CD4-positive, alpha-beta T cell treated with Interleukin-12 subunit alpha and Interleukin-12 subunit beta, for 1 hour (primary cell): ENCODE data around the gene TNFRSF19.
"Not testable (repeated sequence)": the region's sequence is repeated elsewhere in the genome, so short reads cannot be mapped to it uniquely, and the experiment has no call there.

Source experiments
- DNase-seq: peaks from one replicate; pipeline ENCODE4 v3.0.0-alpha.2; 2020

The TNFRSF19 gene

DNA sequence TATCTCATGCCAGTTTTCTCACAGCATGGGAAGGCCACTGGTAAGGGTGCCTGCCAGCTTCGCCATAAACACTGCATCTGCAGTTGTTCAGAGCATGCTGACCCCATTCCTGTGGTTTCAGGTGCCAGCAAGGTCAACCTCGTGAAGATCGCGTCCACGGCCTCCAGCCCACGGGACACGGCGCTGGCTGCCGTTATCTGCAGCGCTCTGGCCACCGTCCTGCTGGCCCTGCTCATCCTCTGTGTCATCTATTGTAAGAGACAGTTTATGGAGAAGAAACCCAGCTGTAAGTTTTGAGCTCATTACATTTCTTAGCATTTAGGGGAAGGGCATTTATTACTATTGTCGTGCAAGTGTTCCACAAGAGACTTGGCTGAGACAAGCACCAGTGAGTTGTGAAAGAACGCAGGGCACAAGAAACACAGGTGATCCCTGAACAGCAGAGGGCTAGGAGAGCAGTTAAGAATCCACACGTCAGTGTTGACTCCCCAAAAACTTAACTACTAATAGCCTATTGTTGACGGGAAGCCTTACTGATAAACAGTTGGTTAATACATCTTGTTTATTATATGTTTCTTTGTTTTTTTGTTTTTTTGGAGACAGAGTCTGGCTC is 88.8 kb downstream of the TNFRSF19 start:
- DNase-seq, result no peak

DNA sequence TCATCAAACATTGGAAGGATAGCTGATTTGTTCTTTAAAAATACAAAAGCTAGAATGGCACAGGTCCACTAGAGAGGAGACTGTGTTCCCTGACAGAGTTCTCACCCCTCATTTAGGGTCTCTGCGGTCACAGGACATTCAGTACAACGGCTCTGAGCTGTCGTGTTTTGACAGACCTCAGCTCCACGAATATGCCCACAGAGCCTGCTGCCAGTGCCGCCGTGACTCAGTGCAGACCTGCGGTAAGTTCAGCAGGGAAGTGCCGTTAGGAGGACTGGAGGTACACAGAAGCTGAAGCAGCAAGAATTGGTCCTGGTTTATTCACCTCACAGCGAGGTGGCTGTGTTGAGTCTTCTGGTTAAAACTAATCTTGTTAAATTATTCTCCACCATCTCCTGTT is 90.0 kb downstream of the TNFRSF19 start:
- DNase-seq, result no peak

DNA sequence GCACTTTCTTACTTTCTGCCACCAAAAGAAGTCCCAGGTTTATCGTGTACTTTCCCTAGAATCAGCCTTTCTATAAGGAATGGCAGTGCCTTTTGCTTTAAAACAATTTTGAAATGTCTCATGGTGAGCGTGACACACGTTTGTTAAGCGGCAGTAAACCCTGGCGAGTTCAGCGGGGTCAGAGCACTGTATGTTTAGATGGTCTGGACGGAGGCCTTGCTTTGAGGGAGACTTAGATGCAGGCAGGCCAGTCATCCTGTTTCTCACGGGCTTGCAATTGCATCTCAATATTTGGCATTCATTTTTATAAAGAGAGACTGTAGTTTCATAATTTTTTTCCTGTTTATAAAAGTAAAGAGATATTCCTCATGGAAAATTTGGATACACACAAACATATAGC is 96.4 kb downstream of the TNFRSF19 start:
- DNase-seq, result no peak

DNA sequence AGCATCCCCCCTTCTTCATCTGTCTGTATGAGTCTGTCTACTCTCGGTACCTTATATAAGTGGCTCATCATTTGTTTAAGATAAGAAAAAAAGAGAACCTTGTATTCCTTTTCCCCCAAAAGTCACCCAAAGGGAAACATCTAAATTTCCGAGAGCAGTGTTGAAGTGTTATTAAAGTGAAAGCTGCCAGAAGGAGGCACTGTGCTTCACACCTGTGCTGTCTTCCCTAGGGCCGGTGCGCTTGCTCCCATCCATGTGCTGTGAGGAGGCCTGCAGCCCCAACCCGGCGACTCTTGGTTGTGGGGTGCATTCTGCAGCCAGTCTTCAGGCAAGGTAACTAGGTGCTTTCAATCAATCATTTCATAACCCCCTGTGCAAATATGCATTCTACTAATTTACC is 97.5 kb downstream of the TNFRSF19 start:
- no peak for DNase-seq

DNA sequence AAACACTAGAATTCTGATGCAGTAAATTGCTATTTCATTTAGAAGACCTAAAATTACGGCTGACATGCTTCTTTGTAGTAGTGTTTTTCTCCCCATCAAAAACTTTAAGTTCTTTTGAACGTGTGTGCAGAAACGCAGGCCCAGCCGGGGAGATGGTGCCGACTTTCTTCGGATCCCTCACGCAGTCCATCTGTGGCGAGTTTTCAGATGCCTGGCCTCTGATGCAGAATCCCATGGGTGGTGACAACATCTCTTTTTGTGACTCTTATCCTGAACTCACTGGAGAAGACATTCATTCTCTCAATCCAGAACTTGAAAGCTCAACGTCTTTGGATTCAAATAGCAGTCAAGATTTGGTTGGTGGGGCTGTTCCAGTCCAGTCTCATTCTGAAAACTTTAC is 98.3 kb downstream of the TNFRSF19 start:
- no peak for DNase-seq

DNA sequence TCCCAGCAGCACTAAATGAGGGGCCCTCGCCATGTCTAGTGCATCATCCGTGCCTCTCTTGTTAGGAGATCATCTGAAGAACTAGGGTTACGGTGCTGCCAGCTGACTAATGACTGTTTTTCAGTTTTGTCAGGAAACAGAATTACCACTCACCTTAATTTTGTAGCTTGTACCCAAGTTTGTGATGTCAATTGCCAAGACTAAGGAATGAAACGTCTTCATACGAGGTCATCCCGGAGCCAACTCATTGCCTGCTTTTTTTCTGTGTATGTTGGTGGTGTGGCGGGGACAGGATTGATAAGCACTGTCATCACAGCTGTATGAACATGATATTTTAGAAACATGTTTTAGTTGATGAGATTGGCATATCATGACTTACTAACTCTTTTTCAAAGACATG is 100.6 kb downstream of the TNFRSF19 start:
- DNase-seq, result no peak

DNA sequence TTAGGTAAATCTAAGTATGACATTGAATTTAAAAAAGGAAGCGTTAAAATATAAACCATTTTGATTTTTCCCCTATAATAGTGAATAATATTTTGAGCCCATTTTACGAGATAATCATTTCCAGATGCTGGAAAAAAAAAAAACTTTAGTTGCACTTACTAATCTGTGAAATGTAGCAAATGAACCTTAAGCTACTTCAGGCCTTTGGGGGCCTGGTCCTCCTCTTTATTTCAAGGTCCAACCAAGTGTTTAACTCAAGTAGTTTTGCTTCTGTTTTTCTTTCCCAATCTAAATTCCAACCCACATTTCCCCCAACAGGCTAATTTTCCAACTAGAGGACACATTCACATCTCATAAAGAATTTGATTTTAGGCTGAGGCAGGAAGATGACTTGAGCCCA is 101.2 kb downstream of the TNFRSF19 start:
- no peak for DNase-seq

DNA sequence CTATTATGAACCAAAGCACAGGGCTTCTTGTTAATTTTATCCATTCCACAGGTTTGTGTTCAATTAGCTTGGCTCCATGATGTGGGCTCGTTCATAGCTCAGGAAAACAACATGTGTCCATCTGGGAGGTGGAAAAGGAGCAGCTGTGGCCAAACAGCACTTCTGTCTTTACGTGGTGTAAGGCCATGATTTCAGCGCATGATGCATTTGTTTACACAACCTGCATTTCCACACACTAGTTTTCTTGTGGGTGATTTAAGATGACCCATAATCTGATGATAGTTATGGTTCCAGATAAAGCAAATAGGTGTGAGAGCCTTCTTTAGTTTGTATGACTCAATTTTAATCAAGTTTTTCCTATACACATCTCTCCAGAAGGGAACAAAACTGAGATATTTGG is 101.7 kb downstream of the TNFRSF19 start:
- no peak for DNase-seq

DNA sequence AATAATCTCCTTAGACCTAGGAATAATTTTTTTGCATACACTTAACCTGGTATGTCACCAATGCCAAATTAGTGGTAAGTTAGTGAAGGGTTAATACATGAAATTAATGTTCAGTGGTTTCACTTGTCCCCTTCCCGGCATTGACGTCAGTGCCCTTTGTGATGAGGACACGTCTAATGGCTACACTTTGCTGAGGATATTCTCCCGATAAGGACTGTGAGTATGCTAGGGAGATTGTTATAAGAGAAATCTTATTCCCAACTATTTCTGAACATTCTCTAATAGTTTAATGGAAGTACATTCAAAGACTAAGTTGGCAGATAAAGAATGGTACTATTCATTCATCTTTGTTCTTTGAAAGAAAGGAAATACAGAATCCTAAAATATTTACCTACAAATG is 102.4 kb downstream of the TNFRSF19 start:
- no peak for DNase-seq

DNA sequence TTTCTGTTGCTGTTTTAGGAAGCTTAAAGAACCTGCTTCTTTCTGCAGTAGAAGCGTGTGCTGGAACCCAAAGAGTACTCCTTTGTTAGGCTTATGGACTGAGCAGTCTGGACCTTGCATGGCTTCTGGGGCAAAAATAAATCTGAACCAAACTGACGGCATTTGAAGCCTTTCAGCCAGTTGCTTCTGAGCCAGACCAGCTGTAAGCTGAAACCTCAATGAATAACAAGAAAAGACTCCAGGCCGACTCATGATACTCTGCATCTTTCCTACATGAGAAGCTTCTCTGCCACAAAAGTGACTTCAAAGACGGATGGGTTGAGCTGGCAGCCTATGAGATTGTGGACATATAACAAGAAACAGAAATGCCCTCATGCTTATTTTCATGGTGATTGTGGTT is 103.1 kb downstream of the TNFRSF19 start:
- DNase-seq, result no peak

DNA sequence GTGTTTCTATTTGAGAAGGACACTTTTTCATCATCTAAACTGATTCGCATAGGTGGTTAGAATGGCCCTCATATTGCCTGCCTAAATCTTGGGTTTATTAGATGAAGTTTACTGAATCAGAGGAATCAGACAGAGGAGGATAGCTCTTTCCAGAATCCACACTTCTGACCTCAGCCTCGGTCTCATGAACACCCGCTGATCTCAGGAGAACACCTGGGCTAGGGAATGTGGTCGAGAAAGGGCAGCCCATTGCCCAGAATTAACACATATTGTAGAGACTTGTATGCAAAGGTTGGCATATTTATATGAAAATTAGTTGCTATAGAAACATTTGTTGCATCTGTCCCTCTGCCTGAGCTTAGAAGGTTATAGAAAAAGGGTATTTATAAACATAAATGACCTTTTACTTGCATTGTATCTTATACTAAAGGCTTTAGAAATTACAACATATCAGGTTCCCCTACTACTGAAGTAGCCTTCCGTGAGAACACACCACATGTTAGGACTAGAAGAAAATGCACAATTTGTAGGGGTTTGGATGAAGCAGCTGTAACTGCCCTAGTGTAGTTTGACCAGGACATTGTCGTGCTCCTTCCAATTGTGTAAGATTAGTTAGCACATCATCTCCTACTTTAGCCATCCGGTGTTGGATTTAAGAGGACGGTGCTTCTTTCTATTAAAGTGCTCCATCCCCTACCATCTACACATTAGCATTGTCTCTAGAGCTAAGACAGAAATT is 103.8 kb downstream of the TNFRSF19 start:
- DNase-seq, result no peak

DNA sequence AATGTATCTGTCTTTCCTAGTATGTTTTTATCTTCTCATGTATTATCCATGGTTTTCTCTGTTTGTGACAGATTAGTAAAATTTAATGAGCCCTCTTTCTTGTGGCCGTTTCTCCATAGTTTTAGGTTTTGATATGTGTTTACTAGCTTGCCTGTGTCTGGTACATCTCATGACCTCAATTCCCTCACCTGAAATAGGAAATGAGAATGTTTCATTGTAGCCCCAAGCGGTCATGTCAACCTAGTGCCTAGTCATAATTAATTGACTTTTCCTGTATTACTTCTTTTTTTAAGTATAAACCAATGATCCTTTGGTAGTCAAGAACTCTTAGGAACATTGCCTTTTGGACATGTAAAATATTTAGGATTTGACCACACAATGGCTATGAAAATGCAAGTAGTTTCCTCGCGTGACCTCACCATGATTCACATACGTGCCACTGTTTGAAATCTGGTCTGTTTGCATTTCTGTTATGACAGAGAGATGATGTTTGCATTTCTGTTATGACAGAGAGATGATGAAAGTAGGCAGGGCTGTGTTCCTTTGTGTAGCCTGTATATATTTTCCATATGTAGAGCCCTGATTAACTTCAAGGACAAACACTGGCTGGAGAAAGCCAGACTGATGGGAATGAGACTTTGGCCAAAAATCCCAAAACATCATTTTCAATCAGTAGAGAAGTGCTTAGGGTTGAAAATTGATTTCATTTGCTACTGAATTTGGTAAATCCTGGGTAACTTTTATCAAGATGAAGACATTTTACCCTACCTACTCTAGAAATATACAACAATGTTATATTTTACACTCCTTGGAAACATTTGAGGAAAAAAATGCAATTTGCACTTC is 104.8 kb downstream of the TNFRSF19 start:
- no peak for DNase-seq

DNA sequence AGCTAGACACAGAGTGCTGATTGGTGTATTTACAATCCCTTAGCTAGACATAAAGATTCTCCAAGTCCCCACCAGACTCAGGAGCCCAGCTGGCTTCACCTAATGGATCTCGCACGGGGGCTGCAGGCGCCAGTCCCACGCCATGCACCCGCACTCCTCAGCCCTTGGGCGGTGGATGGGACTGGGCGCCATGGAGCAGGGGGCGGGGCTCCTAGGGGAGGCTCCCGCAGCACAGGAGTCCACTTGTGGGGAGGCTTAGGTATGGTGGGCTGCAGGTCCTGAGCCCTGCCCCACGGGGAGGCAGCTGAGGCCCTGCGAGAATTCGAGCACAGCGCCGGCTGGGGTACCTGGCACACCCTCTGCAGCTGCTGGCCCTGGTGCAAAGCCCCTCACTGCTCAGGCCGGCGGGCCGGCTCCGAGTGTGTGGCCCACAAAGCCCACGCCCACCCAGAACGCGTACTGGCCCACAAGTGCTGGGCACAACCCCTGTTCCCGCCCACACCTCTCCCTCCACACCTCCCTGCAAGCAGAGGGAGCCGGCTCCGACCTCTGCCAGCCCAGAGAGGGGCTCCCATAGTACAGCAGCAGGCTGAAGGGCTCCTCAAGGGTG is 107.6 kb downstream of the TNFRSF19 start:
- DNase-seq, result not testable (repeated sequence)

DNA sequence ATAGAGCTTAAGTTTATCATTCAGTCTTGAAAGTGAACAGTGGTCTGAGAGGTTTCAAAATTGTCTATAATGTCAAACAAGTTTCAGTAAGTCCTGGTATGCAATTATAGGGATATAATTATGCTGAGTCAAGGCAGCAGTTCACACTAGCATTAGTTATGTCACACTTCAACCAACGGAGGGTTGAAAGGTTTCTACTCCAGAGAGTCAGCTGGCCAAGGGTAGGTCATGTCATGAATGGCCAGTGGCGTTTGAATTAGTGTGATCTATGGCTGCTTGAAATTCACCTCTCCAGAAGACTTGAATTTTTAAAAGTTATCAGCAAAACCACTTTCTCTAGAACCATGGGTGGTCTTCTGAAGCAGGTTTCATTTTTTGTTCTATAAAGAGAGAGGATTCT is 108.6 kb downstream of the TNFRSF19 start:
- no peak for DNase-seq

DNA sequence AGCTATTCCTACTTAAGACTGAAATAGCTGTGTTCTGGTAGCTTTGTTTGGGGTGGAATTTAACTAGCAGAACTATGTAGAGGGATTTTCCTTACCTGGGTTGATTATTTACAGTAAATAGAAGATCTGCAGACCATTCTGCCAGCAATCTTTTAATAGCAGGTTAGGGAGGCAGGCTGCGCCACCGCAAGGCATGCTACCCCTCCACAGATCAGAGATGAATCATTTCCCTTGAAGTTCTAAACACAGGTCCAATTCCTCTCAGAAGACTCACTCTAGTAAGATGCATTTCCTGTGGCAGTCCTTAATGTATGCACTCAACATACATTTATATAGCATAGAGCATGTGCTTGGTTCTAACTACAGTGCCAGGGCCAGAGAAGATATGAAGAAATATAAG is 109.0 kb downstream of the TNFRSF19 start:
- DNase-seq, result no peak

DNA sequence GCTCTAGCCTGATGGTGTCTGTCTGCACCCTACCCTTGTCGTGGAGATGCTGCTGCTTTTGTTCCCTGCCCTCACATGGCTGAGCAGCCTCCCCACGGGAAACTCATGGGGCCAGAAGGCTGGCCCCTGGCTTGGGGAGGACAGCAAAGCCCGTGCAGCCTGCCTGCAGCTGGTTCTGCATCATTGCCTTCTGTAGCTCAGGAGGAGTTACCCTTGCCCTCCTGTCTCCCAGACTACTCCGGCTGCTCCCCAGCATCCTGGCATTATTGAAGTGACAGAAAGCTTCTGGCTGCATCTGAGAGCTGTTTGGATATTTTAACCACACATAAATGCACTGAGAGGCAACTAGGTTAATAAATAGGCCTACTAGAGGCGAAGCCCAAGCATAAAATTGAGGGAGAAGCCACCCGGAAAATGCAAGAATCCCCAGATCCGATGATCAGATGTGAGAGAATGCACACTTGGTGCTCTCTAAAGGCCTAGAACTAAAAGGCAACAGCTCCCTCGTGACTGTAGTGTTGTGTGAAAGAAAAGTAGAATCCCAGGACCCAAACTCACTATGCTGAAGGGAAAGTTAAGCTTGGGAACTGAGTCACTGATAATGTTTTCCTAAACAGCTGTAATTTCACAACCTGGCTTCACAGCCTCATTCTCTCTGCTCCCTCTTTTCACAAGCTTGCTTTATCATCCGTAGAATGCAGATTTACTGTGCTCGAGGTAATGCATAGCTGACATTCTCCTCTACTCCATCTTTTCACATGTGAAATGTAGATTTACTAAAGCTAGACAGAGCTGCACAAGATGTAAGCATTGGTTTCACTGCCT is 110.8 kb downstream of the TNFRSF19 start:
- DNase-seq, result no peak

DNA sequence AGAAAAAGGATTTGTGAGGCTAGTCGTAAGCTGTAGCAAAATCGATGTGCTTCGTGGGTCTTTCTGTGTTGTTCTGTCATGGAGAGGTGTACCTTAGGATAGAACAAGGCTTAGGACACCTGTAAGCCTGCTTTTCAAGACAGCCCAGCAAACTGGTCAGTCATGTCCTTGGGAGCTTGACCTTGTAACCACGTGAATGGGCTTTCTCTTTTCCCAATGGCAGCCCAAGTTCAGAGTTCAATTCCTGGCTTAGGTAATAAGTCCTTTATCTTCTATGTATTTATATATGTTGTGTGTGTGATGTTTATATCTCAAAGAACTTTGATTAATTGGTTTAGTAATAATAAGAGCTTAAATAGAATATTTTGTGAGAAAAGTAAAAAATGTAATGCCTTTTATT is 112.9 kb downstream of the TNFRSF19 start:
- no peak for DNase-seq

DNA sequence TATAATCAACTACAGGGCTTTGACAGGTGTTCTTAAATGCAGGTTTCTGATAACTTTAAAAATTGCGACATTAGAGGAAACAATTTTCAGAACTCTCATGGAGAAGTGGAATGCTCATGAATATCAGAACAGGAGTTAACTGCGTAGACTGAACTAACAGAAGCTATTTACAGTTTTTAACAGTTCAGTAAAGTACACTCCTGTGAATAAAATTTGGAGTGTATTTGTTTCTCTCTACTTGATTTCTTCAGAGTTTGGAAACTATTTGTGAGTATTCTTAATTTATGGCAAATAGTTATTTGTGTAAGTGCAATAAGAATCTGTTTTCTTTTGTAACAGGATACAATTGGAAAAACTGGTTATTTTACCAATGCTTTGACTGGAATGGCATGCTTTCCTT is 114.4 kb downstream of the TNFRSF19 start:
- no peak for DNase-seq

DNA sequence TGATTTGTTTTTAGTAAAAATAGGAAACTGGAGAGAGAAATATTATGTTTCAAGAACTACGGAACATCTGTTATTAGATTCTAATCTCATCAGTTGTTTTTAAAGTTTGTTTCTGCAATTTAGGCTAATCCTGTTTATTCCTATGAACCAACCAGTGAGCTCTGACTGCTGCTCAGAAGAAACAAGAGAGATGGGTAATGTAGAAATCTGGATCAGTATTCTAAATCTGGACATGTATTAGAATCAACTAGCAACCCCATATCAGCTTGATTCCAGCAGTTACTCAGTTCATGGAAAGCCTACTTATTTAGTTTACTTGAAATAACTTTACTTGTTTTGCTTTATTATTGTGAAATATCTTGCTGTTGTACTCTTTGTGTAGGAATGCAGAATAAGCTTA is 115.2 kb downstream of the TNFRSF19 start:
- DNase-seq, result no peak

DNA sequence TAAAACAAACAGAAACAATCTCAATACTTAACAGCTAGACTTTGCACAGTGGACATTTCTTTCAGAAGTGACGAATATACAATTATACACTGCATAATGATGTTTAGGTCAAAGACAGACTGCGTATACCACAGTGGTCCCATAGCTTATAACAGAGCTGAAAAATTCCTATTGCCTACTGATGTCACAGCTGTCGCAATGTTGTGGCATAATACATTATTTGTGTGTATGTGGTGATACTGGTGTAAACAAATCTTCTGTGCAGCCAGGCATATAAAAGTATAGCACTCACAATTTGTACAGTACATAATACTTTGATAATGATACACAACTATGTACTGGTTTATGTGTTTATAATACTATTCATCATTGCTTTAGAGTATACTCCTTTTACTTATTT is 116.7 kb downstream of the TNFRSF19 start:
- no peak for DNase-seq

DNA sequence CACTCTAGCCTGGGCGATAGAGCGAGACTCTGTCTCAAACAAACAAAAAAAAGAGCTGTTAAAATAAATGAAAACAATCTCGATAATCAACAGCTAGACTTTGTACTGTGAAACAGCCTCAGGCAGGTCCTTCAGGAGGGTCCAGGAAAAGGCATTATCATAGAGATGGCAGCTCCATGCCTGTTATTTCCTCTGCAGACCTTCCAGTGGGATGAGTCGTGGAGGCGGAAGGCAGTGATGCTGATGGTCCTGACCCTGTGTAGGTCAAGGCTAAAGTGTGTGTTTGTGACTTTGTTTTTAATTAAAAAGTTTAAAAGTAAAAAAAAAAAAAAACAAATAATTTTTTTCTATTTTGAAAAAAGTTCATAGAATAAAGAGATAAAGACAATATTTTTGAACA is 117.4 kb downstream of the TNFRSF19 start:
- no peak for DNase-seq

DNA sequence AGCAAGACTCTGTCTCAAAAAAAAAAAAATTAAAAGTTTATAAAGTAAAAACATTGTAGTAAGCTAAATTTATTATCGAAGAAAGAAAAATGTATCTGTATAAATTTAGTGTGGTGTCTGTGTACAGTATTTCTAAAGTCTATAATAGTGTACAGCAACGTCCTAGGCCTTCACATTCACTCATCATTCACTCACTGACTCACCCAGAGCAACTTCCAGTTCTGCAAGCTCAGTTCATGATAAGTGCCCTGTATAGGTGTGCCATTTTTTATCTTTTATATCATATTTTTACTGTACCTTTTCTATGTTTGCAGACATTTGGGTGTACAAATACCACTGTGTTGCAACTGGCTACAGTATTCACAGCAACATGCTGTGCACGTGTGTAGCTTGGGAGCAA is 118.1 kb downstream of the TNFRSF19 start:
- no peak for DNase-seq

DNA sequence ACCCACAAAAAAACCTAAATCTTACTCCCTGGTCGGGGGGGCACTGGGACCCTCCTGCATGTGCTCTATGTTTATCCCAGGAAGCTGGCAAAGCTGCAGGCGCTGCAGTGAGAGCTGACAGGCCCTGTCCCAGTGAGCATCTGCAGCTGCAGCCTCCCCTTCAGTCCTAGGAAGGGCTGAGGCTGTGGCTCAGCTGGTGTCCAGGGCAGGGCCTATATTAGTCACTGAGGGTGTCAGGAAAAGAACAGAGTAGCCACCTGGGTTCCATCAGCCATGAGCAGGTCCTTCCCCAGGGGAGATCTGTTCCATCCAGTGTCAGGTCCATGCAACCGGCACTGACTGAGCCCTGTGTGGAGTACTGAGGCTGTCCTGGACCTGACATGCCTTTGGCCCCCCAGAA is 120.5 kb downstream of the TNFRSF19 start:
- DNase-seq, result no peak
